ENCODE measurements around the gene CTDSPL.

The CTDSPL gene

GRCh38 chr3:37981348-37981664, 119.6 kb downstream of the CTDSPL start:
- H3K9me3 ChIP-seq (replicated peaks; ENCODE audit: insufficient read depth, low read length): no peaks in the 10 kb centered on the region
- no peaks in the 10 kb centered on the region for H3F3A ChIP-seq (ENCODE audit: insufficient read depth, low read length)
- no peaks in the 10 kb centered on the region for H4K20me1 ChIP-seq (ENCODE audit: insufficient read depth, low read length)
- TF ChIP-seq EZH2 (optimal IDR thresholded peaks at IDR 0.05; ENCODE audit: low read depth, low read length): no peak
- no peak overlapping the region for H3K4me2 ChIP-seq (ENCODE audit: low read depth, low read length)
- no peaks in the 10 kb centered on the region for H3K36me3 ChIP-seq (replicated peaks; ENCODE audit: insufficient read depth, low read length)
- no peak for DNase-seq
- no peaks in the 10 kb centered on the region for H3K79me2 ChIP-seq (ENCODE audit: low read length)
- no peak overlapping the region for H3K9ac ChIP-seq (ENCODE audit: low read length)
- H3K4me1 ChIP-seq (ENCODE audit: low read length): no peaks in the 10 kb centered on the region
- H3K4me3 ChIP-seq (ENCODE audit: low read length): no peak overlapping the region
- no peaks in the 10 kb centered on the region for H3K9me2 ChIP-seq (replicated peaks; ENCODE audit: insufficient read depth, low read length)
- H2AFZ ChIP-seq (ENCODE audit: low read length): no peak overlapping the region
- no peak overlapping the region for H3K27ac ChIP-seq (ENCODE audit: low read length)
- no peaks in the 10 kb centered on the region for H3K27me3 ChIP-seq (replicated peaks; ENCODE audit: insufficient read depth, low read length)

DNA sequence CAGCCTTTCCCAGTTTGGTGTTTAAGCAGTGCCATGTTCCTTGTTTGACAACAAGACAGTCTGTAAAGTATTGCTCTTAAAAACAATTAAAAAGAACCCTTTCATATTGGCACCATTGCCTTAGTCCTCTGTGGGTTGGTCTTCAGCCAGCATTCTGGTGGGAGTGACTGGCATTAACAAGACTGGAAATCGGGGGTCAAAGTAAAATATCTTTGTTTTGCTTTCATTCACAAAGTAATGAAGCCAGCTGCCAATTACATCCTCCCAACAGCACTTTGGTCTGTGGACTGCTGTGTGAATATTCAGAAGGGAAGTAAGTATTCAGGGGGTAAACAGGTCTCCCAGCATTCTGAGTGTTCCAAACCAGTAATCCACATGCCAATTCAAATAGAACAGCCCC, 120.7 kb downstream of the CTDSPL start:
- H3K4me1 ChIP-seq (ENCODE audit: low read length): no peaks in the 10 kb centered on the region
- H3K36me3 ChIP-seq (replicated peaks; ENCODE audit: insufficient read depth, low read length): no peaks in the 10 kb centered on the region
- H3K9me2 ChIP-seq (replicated peaks; ENCODE audit: insufficient read depth, low read length): no peaks in the 10 kb centered on the region
- H2AFZ ChIP-seq (ENCODE audit: low read length): no peak overlapping the region
- H3F3A ChIP-seq (ENCODE audit: insufficient read depth, low read length): no peaks in the 10 kb centered on the region
- no peak overlapping the region for H3K4me2 ChIP-seq (ENCODE audit: low read depth, low read length)
- no peak overlapping the region for H3K4me3 ChIP-seq (ENCODE audit: low read length)
- no peak overlapping the region for H3K27ac ChIP-seq (ENCODE audit: low read length)
- H3K9ac ChIP-seq (ENCODE audit: low read length): no peak overlapping the region
- TF ChIP-seq EZH2 (optimal IDR thresholded peaks at IDR 0.05; ENCODE audit: low read depth, low read length): no peak
- no peak for TF ChIP-seq CTCF (IDR thresholded peaks at IDR 0.05; ENCODE audit: low read length)
- TF ChIP-seq EZH2phosphoT487 (IDR thresholded peaks at IDR 0.05; ENCODE audit: low read length): no peak
- H3K9me3 ChIP-seq (replicated peaks; ENCODE audit: insufficient read depth, low read length): no peaks in the 10 kb centered on the region
- H3K27me3 ChIP-seq (replicated peaks; ENCODE audit: insufficient read depth, low read length): no peaks in the 10 kb centered on the region
- H4K20me1 ChIP-seq (ENCODE audit: insufficient read depth, low read length): no peaks in the 10 kb centered on the region
- no peak for DNase-seq
- no peaks in the 10 kb centered on the region for H3K79me2 ChIP-seq (ENCODE audit: low read length)

DNA sequence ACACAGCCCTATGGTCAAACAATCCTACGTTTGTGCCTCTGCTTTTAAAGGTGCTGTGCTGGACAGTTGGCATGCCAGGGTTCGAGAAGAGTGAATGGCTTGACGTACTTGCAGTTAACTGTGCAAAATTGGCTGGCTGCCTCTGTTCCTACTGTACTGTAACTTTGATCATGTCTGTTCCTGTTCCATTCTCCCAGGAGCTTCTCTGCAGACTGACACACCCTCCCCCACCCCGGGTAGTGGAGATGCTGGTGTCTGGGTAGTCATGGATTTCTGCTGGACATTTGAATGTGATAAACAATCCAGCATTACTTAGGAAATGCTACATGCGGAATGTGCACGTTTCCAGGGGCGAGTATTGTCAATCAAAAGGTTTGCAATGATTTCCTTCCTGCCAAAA, 122.4 kb downstream of the CTDSPL start:
- Histone ChIP-seq H3K4me1 (ENCODE audit: low read length) (no peaks in the 10 kb centered on the region), H3K27ac (ENCODE audit: low read length) (no peak overlapping the region), H3K9me3 (replicated peaks; ENCODE audit: insufficient read depth, low read length) (no peaks in the 10 kb centered on the region), H3K79me2 (ENCODE audit: low read length) (no peaks in the 10 kb centered on the region), H4K20me1 (ENCODE audit: insufficient read depth, low read length) (no peaks in the 10 kb centered on the region), H3K4me2 (ENCODE audit: low read depth, low read length) (no peak overlapping the region), H3K27me3 (replicated peaks; ENCODE audit: insufficient read depth, low read length) (no peaks in the 10 kb centered on the region), H2AFZ (ENCODE audit: low read length) (no peak overlapping the region), H3K36me3 (replicated peaks; ENCODE audit: insufficient read depth, low read length) (no peaks in the 10 kb centered on the region), H3K9me2 (replicated peaks; ENCODE audit: insufficient read depth, low read length) (no peaks in the 10 kb centered on the region), H3F3A (ENCODE audit: insufficient read depth, low read length) (no peaks in the 10 kb centered on the region), H3K4me3 (ENCODE audit: low read length) (no peak overlapping the region), H3K9ac (ENCODE audit: low read length) (no peak overlapping the region)
- DNase-seq: no peak
- TF ChIP-seq CTCF (IDR thresholded peaks at IDR 0.05; ENCODE audit: low read length): no peak
- no peak for TF ChIP-seq EZH2 (optimal IDR thresholded peaks at IDR 0.05; ENCODE audit: low read depth, low read length)
- TF ChIP-seq EZH2phosphoT487 (IDR thresholded peaks at IDR 0.05; ENCODE audit: low read length): no peak

DNA sequence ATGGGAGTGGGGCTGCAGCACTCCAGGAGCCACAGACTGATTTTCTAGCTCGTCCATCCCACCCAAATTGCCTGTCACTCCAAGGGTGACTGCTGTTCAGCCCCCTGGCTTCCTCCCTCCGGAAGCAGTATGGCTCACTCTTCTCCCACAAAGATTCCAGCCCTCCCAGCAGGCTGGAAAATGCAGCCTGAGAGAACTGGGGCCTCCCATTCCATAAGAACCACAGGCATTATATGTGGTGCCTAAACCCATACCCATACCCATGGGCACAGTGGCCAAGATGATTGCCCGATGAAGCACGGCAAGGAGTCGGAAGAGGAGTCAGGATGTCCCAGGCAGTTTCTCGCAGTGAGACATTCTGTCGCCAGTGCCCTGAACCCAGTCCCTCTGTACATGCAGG, 122.9 kb downstream of the CTDSPL start:
- Histone ChIP-seq H3K79me2 (ENCODE audit: low read length) (no peaks in the 10 kb centered on the region), H3K9me2 (replicated peaks; ENCODE audit: insufficient read depth, low read length) (no peaks in the 10 kb centered on the region), H3K36me3 (replicated peaks; ENCODE audit: insufficient read depth, low read length) (no peaks in the 10 kb centered on the region), H2AFZ (ENCODE audit: low read length) (no peak overlapping the region), H3K9me3 (replicated peaks; ENCODE audit: insufficient read depth, low read length) (no peaks in the 10 kb centered on the region), H3K4me1 (ENCODE audit: low read length) (no peaks in the 10 kb centered on the region), H3K4me2 (ENCODE audit: low read depth, low read length) (no peak overlapping the region), H3F3A (ENCODE audit: insufficient read depth, low read length) (no peaks in the 10 kb centered on the region), H3K9ac (ENCODE audit: low read length) (no peak overlapping the region), H4K20me1 (ENCODE audit: insufficient read depth, low read length) (no peaks in the 10 kb centered on the region), H3K27ac (ENCODE audit: low read length) (no peak overlapping the region), H3K27me3 (replicated peaks; ENCODE audit: insufficient read depth, low read length) (no peaks in the 10 kb centered on the region), H3K4me3 (ENCODE audit: low read length) (no peak overlapping the region)
- no peak for DNase-seq
- TF ChIP-seq EZH2 (optimal IDR thresholded peaks at IDR 0.05; ENCODE audit: low read depth, low read length) (no peak), EZH2phosphoT487 (IDR thresholded peaks at IDR 0.05; ENCODE audit: low read length) (no peak), CTCF (IDR thresholded peaks at IDR 0.05; ENCODE audit: low read length) (no peak)
